NT2/D1 (cell line): ENCODE data around the gene DLG2.

Experiments
- DNase-seq: peaks from one replicate; pipeline ENCODE4 v3.0.0-alpha.2; 2011; ENCODE audit warnings: low read depth, low spot score
- H3K27me3 ChIP-seq: 2 replicates; pipeline ENCODE4 v1.6.0; 2011; ENCODE audit warnings: mild to moderate bottlenecking; ENCODE audit not compliant: insufficient read length, insufficient read depth
- H3K36me3 ChIP-seq: 2 replicates; pipeline ENCODE4 v1.6.1; 2011; ENCODE audit warnings: mild to moderate bottlenecking, low read length, mixed read lengths; ENCODE audit not compliant: insufficient read depth, insufficient read length
- H3K4me1 ChIP-seq: 2 replicates; pipeline ENCODE4 v1.5.1; 2011; ENCODE audit not compliant: insufficient read depth, insufficient read length
- H3K4me3 ChIP-seq: 2 replicates; pipeline ENCODE4 v1.5.1; 2011; ENCODE audit warnings: low read depth; ENCODE audit not compliant: insufficient read length
- H3K9ac ChIP-seq: 2 replicates; pipeline ENCODE4 v1.6.0; 2011; ENCODE audit warnings: low read depth; ENCODE audit not compliant: insufficient read length
- H3K9me3 ChIP-seq: 2 replicates; pipeline ENCODE4 v1.5.1; 2011; ENCODE audit warnings: mild to moderate bottlenecking, low read length; ENCODE audit not compliant: insufficient read depth
- SUZ12 ChIP-seq: IDR thresholded peaks from 2 replicates; pipeline ENCODE4 v1.6.1; 2011; ENCODE audit not compliant: insufficient read length, insufficient read depth; ENCODE audit errors: extremely low read depth
- YY1 ChIP-seq: IDR thresholded peaks from 2 replicates; pipeline ENCODE4 v1.6.1; 2011; ENCODE audit not compliant: insufficient read length, insufficient read depth
- ZNF274 ChIP-seq: IDR thresholded peaks from 2 replicates; pipeline ENCODE4 v1.6.1; 2011; ENCODE audit warnings: mild to moderate bottlenecking, low read depth, low read length

Gene DLG2

DNA sequence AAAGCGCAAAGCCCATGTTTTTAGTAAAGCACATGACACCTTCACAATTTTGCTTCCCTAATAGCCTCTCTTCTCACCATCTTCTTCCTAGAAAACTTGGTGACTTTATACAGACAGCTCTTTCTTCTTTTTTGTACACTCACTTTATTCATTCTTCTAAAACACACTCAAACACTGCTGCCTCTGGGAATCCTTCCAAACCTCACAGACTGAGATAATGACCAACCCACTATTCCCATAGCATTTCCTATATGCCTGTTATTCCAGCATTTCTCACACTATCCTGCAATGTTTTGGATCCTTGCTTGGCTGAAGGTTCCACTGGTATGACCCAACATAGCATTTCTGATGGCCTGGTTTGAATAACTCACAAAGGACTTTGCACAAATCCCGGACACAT, 1898.9 kb downstream of the DLG2 start:
- Histone ChIP-seq H3K4me3 (no peak overlapping the region), H3K9me3 (no peaks in the 10 kb centered on the region), H3K9ac (no peak overlapping the region), H3K27me3 (no peaks in the 10 kb centered on the region), H3K4me1 (no peaks in the 10 kb centered on the region), H3K36me3 (no peaks in the 10 kb centered on the region)
- TF ChIP-seq YY1 (no peak), ZNF274 (no peak), SUZ12 (no peak)
- no peak for DNase-seq

DNA sequence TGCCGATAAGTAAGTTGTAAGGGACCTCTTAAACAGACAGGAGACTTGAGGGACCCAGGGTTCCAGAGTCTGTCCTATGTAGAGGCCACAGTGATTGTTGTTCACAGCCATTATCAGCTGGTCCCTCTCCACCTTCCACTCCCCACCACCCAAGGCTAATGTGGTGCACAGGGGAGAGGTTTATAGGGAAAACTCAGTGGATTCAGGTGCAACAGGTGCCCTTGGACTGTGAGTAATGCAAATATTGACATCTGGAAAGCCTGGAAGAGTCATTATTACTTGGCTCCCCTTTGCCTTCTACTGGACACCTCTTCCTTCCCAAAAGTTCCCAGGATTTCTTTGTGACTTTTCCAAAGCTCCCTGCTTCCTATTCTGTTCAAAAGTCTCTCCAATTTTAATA, 1899.9 kb downstream of the DLG2 start:
- H3K9me3 ChIP-seq, result no peaks in the 10 kb centered on the region
- H3K27me3 ChIP-seq, result no peaks in the 10 kb centered on the region
- H3K4me1 ChIP-seq, result no peaks in the 10 kb centered on the region
- no peak for DNase-seq
- TF ChIP-seq YY1, result no peak
- no peak for TF ChIP-seq ZNF274
- TF ChIP-seq SUZ12, result no peak
- no peak overlapping the region for H3K9ac ChIP-seq
- H3K36me3 ChIP-seq, result no peaks in the 10 kb centered on the region
- H3K4me3 ChIP-seq, result no peak overlapping the region

DNA sequence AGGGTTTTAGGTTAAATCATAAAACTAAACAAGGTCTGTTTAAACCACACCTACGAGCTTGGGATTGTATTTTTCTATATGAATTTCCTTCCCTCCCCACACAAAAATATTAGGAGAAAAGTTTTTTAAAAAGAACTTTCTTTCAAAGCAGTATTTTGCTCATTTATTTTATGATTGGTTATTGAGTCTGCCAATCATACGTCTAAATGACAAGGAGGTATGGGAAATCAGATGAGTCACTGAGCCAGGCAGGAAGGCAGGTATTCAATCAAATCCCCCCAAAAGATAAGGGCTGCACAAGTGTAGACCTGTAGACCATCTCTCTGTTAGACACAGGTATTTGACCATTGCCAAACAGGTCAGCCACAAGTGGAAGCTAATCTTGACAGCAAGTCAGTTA, 1900.8 kb downstream of the DLG2 start:
- H3K27me3 ChIP-seq, result no peaks in the 10 kb centered on the region
- DNase-seq, result no peak
- TF ChIP-seq ZNF274 (no peak), YY1 (no peak), SUZ12 (no peak)
- H3K4me3 ChIP-seq, result no peak overlapping the region
- H3K4me1 ChIP-seq, result no peaks in the 10 kb centered on the region
- H3K36me3 ChIP-seq, result no peaks in the 10 kb centered on the region
- no peak overlapping the region for H3K9ac ChIP-seq
- H3K9me3 ChIP-seq, result no peaks in the 10 kb centered on the region

DNA sequence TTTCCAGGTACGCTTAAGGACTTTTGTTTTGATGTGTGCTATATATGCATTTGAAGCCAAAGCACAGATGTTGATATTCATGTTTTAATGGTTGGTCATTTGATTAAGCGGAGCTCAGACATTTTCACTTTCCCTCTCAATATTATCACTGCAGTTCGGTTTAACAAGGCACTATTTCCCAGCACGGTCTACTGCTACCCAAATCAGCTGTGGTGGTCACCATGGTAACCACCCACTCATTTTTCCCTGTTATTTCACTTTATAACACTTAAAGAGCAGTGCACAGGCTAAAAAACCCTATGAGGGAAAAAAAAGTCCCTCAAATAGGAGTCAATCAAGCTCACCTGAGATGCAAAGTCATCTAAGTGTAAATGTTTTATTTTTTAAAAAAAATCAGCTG, 1901.4 kb downstream of the DLG2 start:
- Histone ChIP-seq H3K4me1 (no peaks in the 10 kb centered on the region), H3K9ac (no peak overlapping the region), H3K9me3 (no peaks in the 10 kb centered on the region), H3K4me3 (no peak overlapping the region), H3K27me3 (no peaks in the 10 kb centered on the region), H3K36me3 (no peaks in the 10 kb centered on the region)
- TF ChIP-seq SUZ12, result no peak
- TF ChIP-seq YY1, result no peak
- TF ChIP-seq ZNF274, result no peak
- no peak for DNase-seq

DNA sequence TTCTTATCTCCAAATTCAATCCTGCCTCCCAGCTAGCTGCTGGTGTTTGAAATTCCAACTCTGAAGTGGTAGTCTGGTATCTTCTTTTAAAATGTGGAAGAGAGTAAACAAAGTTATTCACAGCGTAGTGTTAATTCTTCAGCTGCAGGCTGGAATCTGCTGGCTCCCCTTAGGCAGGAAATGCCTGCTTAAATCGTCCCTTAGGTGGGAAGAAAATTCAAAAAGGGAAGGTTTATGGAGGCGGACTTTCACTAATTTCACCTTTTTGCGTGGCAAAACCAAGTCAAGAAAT, 1901.9 kb downstream of the DLG2 start:
- Histone ChIP-seq H3K27me3 (no peaks in the 10 kb centered on the region), H3K4me3 (no peak overlapping the region), H3K36me3 (no peaks in the 10 kb centered on the region), H3K9me3 (no peaks in the 10 kb centered on the region), H3K4me1 (no peaks in the 10 kb centered on the region), H3K9ac (peak overlapping the region; percentile 85)
- peak; percentile 40 for DNase-seq
- TF ChIP-seq YY1 (no peak), ZNF274 (no peak), SUZ12 (no peak)

DNA sequence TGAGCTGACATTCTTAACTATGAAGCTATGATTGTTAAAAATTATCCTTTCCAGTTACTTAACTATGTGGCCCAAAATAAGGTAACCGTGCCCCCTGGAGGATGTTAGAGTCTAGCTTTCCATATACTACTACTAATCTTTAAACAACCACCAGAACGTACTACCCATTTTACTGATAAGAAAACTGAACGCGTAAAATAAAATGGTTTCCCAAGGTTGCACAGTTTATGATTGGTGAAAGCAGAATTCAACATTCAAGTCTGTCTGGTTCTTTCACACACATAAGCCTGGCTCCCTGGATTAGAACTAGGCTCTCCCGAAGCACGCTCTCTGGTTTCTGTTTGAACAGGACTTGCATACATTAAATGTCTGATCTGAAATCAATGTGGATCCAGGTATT, 1903.1 kb downstream of the DLG2 start:
- no peaks in the 10 kb centered on the region for H3K36me3 ChIP-seq
- no peaks in the 10 kb centered on the region for H3K27me3 ChIP-seq
- peak overlapping the region; percentile 51 for H3K4me3 ChIP-seq
- peak; percentile 54 for DNase-seq
- H3K9me3 ChIP-seq, result no peaks in the 10 kb centered on the region
- H3K4me1 ChIP-seq, result no peaks in the 10 kb centered on the region
- no peak for TF ChIP-seq YY1
- no peak for TF ChIP-seq SUZ12
- TF ChIP-seq ZNF274, result no peak
- peak overlapping the region; percentile 85 for H3K9ac ChIP-seq

DNA sequence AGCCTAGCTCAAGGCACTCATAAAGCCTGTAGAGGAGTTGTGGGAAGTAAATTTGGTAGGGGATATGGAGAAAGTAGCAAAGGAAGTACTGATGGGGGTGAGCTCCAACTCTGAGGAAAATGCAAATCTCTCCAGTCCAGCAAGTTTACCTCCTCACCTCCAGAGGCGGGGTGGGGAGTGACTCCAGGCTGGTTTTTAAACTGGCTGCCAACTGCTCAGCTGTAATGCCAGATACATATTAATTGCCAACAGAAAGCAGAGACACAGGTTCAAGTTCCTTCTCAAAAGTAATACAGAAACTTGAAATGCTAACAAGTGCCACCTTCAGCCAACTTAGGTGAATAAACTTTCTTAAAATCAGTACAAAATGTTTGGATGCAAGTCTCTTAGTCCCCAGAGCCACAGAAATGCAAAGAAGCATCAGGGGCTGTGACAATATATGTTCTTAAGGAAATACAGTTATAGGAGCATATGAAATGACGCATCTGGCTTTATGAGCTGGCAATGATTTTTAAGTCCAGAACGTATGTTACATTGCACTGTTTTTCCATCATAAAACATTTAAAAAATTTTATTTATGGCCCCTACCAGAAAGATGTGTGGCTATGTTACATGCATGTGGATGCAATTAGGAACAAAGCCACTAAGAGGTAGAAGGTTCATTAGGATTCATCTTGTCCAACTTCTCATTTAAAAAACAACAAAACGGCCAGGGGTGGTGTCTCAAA, 1904.6 kb downstream of the DLG2 start:
- Histone ChIP-seq H3K4me1 (no peaks in the 10 kb centered on the region), H3K36me3 (no peaks in the 10 kb centered on the region), H3K27me3 (no peaks in the 10 kb centered on the region), H3K4me3 (no peak overlapping the region), H3K9me3 (no peaks in the 10 kb centered on the region), H3K9ac (no peak overlapping the region)
- DNase-seq, result no peak
- TF ChIP-seq ZNF274 (no peak), SUZ12 (no peak), YY1 (no peak)
